Activated B cell treated with CpG ODN at 0.5 μM for 24 hours (primary cell): ENCODE data around the gene OXSR1. TPM values are rescaled to one million over a fixed set of nuclear protein-coding genes. Genes with fewer than 3 reads are reported as not detected.

ENCODE experiments used
- ATAC-seq: fragments of 200-7000 bp; cut with Tn5 transposase; one replicate; pipeline ENCODE4 v1.10.0; 2021; ENCODE audit warnings: low read depth, mild to moderate bottlenecking, moderate library complexity
- CTCF ChIA-PET: fragments of 350-600 bp; sonication (Branson Sonifier 250); formaldehyde crosslinking; loops from one replicate; lab custom pipeline; 2021; ENCODE audit warnings: antibody characterized with exemption; lab: Charles Lee
- POLR2A ChIA-PET: fragments of 350-600 bp; sonication (Branson Sonifier 250); formaldehyde crosslinking; loops from one replicate; lab custom pipeline; 2021; ENCODE audit warnings: antibody characterized with exemption; lab: Charles Lee
- DNase-seq: peaks from one replicate; pipeline ENCODE4 v3.0.0; 2022
- H3K27ac Mint-ChIP-seq: one replicate; pipeline ENCODE4 v1.8.0; 2020; ENCODE audit warnings: mixed read lengths
- H3K27me3 Mint-ChIP-seq: one replicate; pipeline ENCODE4 v1.8.0; 2021; ENCODE audit warnings: mixed read lengths
- H3K36me3 Mint-ChIP-seq: one replicate; pipeline ENCODE4 v1.8.0; 2021; ENCODE audit warnings: low read depth, mixed read lengths
- H3K4me1 Mint-ChIP-seq: one replicate; pipeline ENCODE4 v1.8.0; 2021; ENCODE audit warnings: mixed read lengths
- H3K4me3 Mint-ChIP-seq: one replicate; pipeline ENCODE4 v1.8.0; 2020; ENCODE audit warnings: mild to moderate bottlenecking, mixed read lengths
- H3K9me3 Mint-ChIP-seq: one replicate; pipeline ENCODE4 v1.8.0; 2020; ENCODE audit warnings: mixed read lengths
- CTCF ChIP-seq: fragments of 200-600 bp; IDR thresholded peaks from one replicate; pipeline ENCODE4 v1.8.0; 2022; ENCODE audit warnings: antibody characterized with exemption, mild to moderate bottlenecking
- intact Hi-C: fragments of 100-400 bp; cut with micrococcal nuclease; formaldehyde crosslinking; loops from one replicate; pipeline ENCODE4 v1.15.1; 2024
- total RNA-seq: library from RNA; stranded (reverse); gene quantifications from 2 replicates; pipeline ENCODE4 v1.2.3, GENCODE V29; 2022

Gene OXSR1
- total RNA-seq, 1 donor from 2014 or later, result 40.2 TPM

GRCh38 chr3:38167591-38167990 lies 2.3 kb downstream of the OXSR1 start:
- peaks cover 16% of the 10 kb centered on the region for H3K36me3 Mint-ChIP-seq
- H3K4me1 Mint-ChIP-seq, result peaks cover 66% of the 10 kb centered on the region
- TF ChIP-seq CTCF, result no peak
- peak overlapping the region; percentile 26 for H3K4me3 Mint-ChIP-seq
- H3K9me3 Mint-ChIP-seq, result no peaks in the 10 kb centered on the region
- CTCF ChIA-PET, result interaction anchor here (1.1 kb wide), 1 partner anchor 28 kb away, joined by 5 read pairs; no protein-coding TSS in a partner anchor
- DNase-seq (no peak), ATAC-seq (no peak)
- intact Hi-C loops, result loop anchor here (10.0 kb wide), 1 partner anchor 1217 kb away; the partner anchor contains the start of gene SLC25A38
- no peak overlapping the region for H3K27ac Mint-ChIP-seq
- POLR2A ChIA-PET, result interaction anchor here (6.1 kb wide), 1 partner anchor 28 kb away, joined by 217 read pairs; the partner anchor contains the start of genes ACAA1 and MYD88
- no peaks in the 10 kb centered on the region for H3K27me3 Mint-ChIP-seq

- ATAC-seq (no peak), DNase-seq (no peak)
- Mint-ChIP-seq H3K4me1 (peaks cover 72% of the 10 kb centered on the region), H3K4me3 (no peak overlapping the region), H3K27me3 (no peaks in the 10 kb centered on the region), H3K36me3 (peaks cover 16% of the 10 kb centered on the region), H3K27ac (peak overlapping the region; percentile 42), H3K9me3 (no peaks in the 10 kb centered on the region)
- no peak for TF ChIP-seq CTCF
- ChIA-PET CTCF (no interaction called here), POLR2A (interaction anchor here (6.1 kb wide), 1 partner anchor 28 kb away, joined by 217 read pairs; the partner anchor contains the start of genes ACAA1 and MYD88)
- intact Hi-C loops, result loop anchor here (10.0 kb wide), 1 partner anchor 1216 kb away; the partner anchor contains the start of gene SLC25A38
These were observed 3.1 kb downstream of the OXSR1 start for GRCh38 chr3:38168151-38169026.

- no peaks in the 10 kb centered on the region for H3K27me3 Mint-ChIP-seq
- no peak for DNase-seq
- ChIA-PET POLR2A (interaction anchor here (0.9 kb wide), 1 partner anchor 30 kb away, joined by 3 read pairs; no protein-coding TSS in a partner anchor), CTCF (no interaction called here)
- no peak for TF ChIP-seq CTCF
- intact Hi-C loops, result loop anchor here (10.0 kb wide), 1 partner anchor 1216 kb away; the partner anchor contains the start of gene SLC25A38
- H3K4me1 Mint-ChIP-seq, result peaks cover 78% of the 10 kb centered on the region
- H3K27ac Mint-ChIP-seq, result peak overlapping the region; percentile 42
- peaks cover 16% of the 10 kb centered on the region for H3K36me3 Mint-ChIP-seq
- no peaks in the 10 kb centered on the region for H3K9me3 Mint-ChIP-seq
- no peak for ATAC-seq
- no peak overlapping the region for H3K4me3 Mint-ChIP-seq
These were observed 3.6 kb downstream of the OXSR1 start for GRCh38 chr3:38169027-38169317.

GRCh38 chr3:38170722-38171121 lies 5.4 kb downstream of the OXSR1 start:
- TF ChIP-seq CTCF, result no peak
- ATAC-seq, result no peak
- H3K4me1 Mint-ChIP-seq, result peaks cover 79% of the 10 kb centered on the region
- ChIA-PET POLR2A (no interaction called here), CTCF (interaction anchor here (0.7 kb wide), 1 partner anchor 49 kb away, joined by 4 read pairs; no protein-coding TSS in a partner anchor)
- intact Hi-C loops, result no loop called here
- peaks cover 9% of the 10 kb centered on the region for H3K36me3 Mint-ChIP-seq
- no peaks in the 10 kb centered on the region for H3K9me3 Mint-ChIP-seq
- no peaks in the 10 kb centered on the region for H3K27me3 Mint-ChIP-seq
- no peak for DNase-seq
- H3K27ac Mint-ChIP-seq, result no peak overlapping the region
- H3K4me3 Mint-ChIP-seq, result no peak overlapping the region

- Mint-ChIP-seq H3K27me3 (no peaks in the 10 kb centered on the region), H3K36me3 (peaks cover 3% of the 10 kb centered on the region), H3K27ac (no peak overlapping the region), H3K4me1 (peaks cover 75% of the 10 kb centered on the region), H3K9me3 (no peaks in the 10 kb centered on the region), H3K4me3 (no peak overlapping the region)
- POLR2A ChIA-PET, result no interaction called here
- ATAC-seq, result no peak
- no peak for DNase-seq
- CTCF ChIA-PET, result no interaction called here
- no peak for TF ChIP-seq CTCF
- intact Hi-C loops, result no loop called here
These were observed 6.3 kb downstream of the OXSR1 start for GRCh38 chr3:38171622-38172021.
